Liver (tissue), 9 donors: ENCODE measurements around the gene CFAP157. TPM values are rescaled to one million over a fixed set of nuclear protein-coding genes. Genes with fewer than 3 reads are reported as not detected.

Source experiments
- DNase-seq: peaks from one replicate; pipeline ENCODE4 v3.0.0-alpha.2; 2017; ENCODE audit warnings: low spot score
- H3K27ac ChIP-seq, 2 donors: one replicate each; pipeline ENCODE4 v1.7.0; 2013; ENCODE audit warnings: inconsistent platforms in 2 of 2, low read length in 2 of 2, control low read depth in 1 of 2, low read depth in 1 of 2, mild to moderate bottlenecking in 1 of 2
- H3K27me3 ChIP-seq, 4 donors: one replicate each; pipeline versions ENCODE4 v1.6.1 to v1.7.0; 2013; ENCODE audit warnings: low read length in 3 of 4, inconsistent platforms in 1 of 4, mild to moderate bottlenecking in 1 of 4, moderate library complexity in 1 of 4; ENCODE audit not compliant: control insufficient read depth in 4 of 4, insufficient read depth in 4 of 4
- H3K36me3 ChIP-seq, 4 donors: one replicate each; pipeline versions ENCODE4 v1.6.1 to v1.7.0; 2013; ENCODE audit warnings: low read length in 3 of 4, mild to moderate bottlenecking in 3 of 4, low read depth in 1 of 4, moderate library complexity in 1 of 4; ENCODE audit not compliant: control insufficient read depth in 4 of 4, insufficient read depth in 3 of 4
- H3K4me1 ChIP-seq, 4 donors: one replicate each; pipeline versions ENCODE4 v1.6.1 to v1.7.0; 2013; ENCODE audit warnings: low read length in 3 of 4, mild to moderate bottlenecking in 3 of 4, moderate library complexity in 1 of 4; ENCODE audit not compliant: control insufficient read depth in 4 of 4, insufficient read depth in 4 of 4
- H3K4me3 ChIP-seq, 3 donors: one replicate each; pipeline versions ENCODE4 v1.6.1 to v1.7.0; 2013; ENCODE audit warnings: low read length in 3 of 3, control low read depth in 1 of 3, low read depth in 1 of 3, mild to moderate bottlenecking in 1 of 3
- H3K9ac ChIP-seq, 2 donors: one replicate each; pipeline ENCODE4 v1.7.0; 2013; ENCODE audit warnings: low read length in 2 of 2, mild to moderate bottlenecking in 2 of 2, moderate library complexity in 2 of 2, control low read depth in 1 of 2, low read depth in 1 of 2
- H3K9me3 ChIP-seq, 4 donors: one replicate each; pipeline versions ENCODE4 v1.6.1 to v1.7.0; 2013; ENCODE audit warnings: low read length in 3 of 4; ENCODE audit not compliant: control insufficient read depth in 4 of 4
- CTCF ChIP-seq: fragments of 150-350 bp; IDR thresholded peaks from 2 replicates; pipeline ENCODE4 v1.5.1; 2017; ENCODE audit warnings: improper control_type of control experiment, low read depth, low read length; ENCODE audit not compliant: missing input control
- EGR1 ChIP-seq, 2 donors: IDR thresholded peaks; 2 replicates each; pipeline ENCODE4 v1.6.1; 2016 to 2018; ENCODE audit warnings: antibody characterized with exemption in 2 of 2, low read depth in 2 of 2
- FOXA1 ChIP-seq: IDR thresholded peaks from 2 replicates; pipeline ENCODE4 v1.6.1; 2016; ENCODE audit warnings: antibody characterized with exemption
- FOXA2 ChIP-seq: IDR thresholded peaks from 2 replicates; pipeline ENCODE4 v1.6.1; 2016; ENCODE audit warnings: antibody characterized with exemption
- GABPA ChIP-seq, 2 donors: IDR thresholded peaks in 1 of 2; conservative IDR thresholded peaks in 1 of 2; 2 replicates each; pipeline ENCODE4 v1.6.1; 2016; ENCODE audit warnings: antibody characterized with exemption in 2 of 2, mild to moderate bottlenecking in 1 of 2, moderate library complexity in 1 of 2
- HNF4A ChIP-seq, 2 donors: conservative IDR thresholded peaks; 2 replicates each; pipeline ENCODE4 v1.6.1; 2016; ENCODE audit warnings: antibody characterized with exemption in 2 of 2, mild to moderate bottlenecking in 2 of 2
- HNF4G ChIP-seq: IDR thresholded peaks from 2 replicates; pipeline ENCODE4 v1.6.1; 2016; ENCODE audit warnings: antibody characterized with exemption
- JUND ChIP-seq, 2 donors: IDR thresholded peaks; 2 replicates each; pipeline ENCODE4 v1.6.1; 2016; ENCODE audit warnings: antibody characterized with exemption in 2 of 2
- NR2F2 ChIP-seq: IDR thresholded peaks from 2 replicates; pipeline ENCODE4 v1.6.1; 2016; ENCODE audit warnings: antibody characterized with exemption
- RAD21 ChIP-seq, 2 donors: IDR thresholded peaks; 2 replicates each; pipeline ENCODE4 v1.6.1; 2016; ENCODE audit warnings: antibody characterized with exemption in 2 of 2, mild to moderate bottlenecking in 2 of 2
- SP1 ChIP-seq: IDR thresholded peaks from 2 replicates; pipeline ENCODE4 v1.6.1; 2018; ENCODE audit warnings: antibody characterized with exemption, mild to moderate bottlenecking
- TAF1 ChIP-seq: conservative IDR thresholded peaks from 2 replicates; pipeline ENCODE4 v1.6.1; 2016; ENCODE audit warnings: antibody characterized with exemption, mild to moderate bottlenecking
- WGBS: extraction: QIAGEN DNeasy Blood & Tissue Kit; methylation state at CpG from one replicate; pipeline ENCODE4 v1.1.7; 2013; 5-methylcytosine and 5-hydroxymethylcytosine counted together
- polyA plus RNA-seq, 2 donors: library from polyadenylated mRNA; stranded (reverse) in 1 of 2; unstranded in 1 of 2; fragments of 200-250 nt in 1 of 2; fragments of >200 nt in 1 of 2; fragmentation: Nextera tagmentation in 1 of 2; extraction: Ambion mirVana in 1 of 2; gene quantifications; one replicate each; pipeline versions ENCODE4 v1.2.1 to v1.2.3, GENCODE V29; 2013 to 2015
- total RNA-seq, 2 donors: library from RNA; depleted of rRNA; stranded (reverse); fragments of >200 nt; gene quantifications; one replicate each; pipeline ENCODE4 v1.2.3, GENCODE V29; 2014
- TF ChIP-seq, protein P1 (sequence below): IDR thresholded peaks from 2 replicates; pipeline ENCODE4 v1.6.1; 2016; ENCODE audit warnings: antibody characterized with exemption
- TF ChIP-seq, protein P2 (sequence below): IDR thresholded peaks from 2 replicates; pipeline ENCODE4 v1.6.1; 2016; ENCODE audit warnings: antibody characterized with exemption
- TF ChIP-seq, protein P3 (sequence below): IDR thresholded peaks from 2 replicates; pipeline ENCODE4 v1.6.1; 2016; ENCODE audit warnings: antibody characterized with exemption, mild to moderate bottlenecking
- donor health status: healthy.
- donor health status: healthy.
- donor health status: healthy.
- donor health status: healthy.
- donor health status: healthy.

Gene CFAP157
- total and polyA plus RNA-seq, 4 donors: 0.07 to 0.22 TPM; not detected in 2

- Histone ChIP-seq H3K36me3 (peaks cover 0 to 3% (median 1%) of the 10 kb centered on the region in 4 donors), H3K27ac (no peak overlapping the region), H3K9me3 (no peaks in the 10 kb centered on the region), H3K9ac (no peak overlapping the region), H3K27me3 (no peaks in the 10 kb centered on the region), H3K4me3 (no peak overlapping the region), H3K4me1 (peaks cover 0 to 9% (median 7%) of the 10 kb centered on the region in 4 donors)
- 97% methylated on average over 21 of the region's 21 CpGs for WGBS
- DNase-seq: no peak
- TF ChIP-seq HNF4A (conservative IDR thresholded peaks at IDR 0.05) (no peak), EGR1 (IDR thresholded peaks at IDR 0.05; ENCODE audit: low read depth in 2 of 2) (no peak), FOXA1 (no peak), CTCF (no peak), JUND (IDR thresholded peaks at IDR 0.05) (no peak), GABPA (IDR thresholded peaks at IDR 0.05 in 1 of 2, conservative IDR thresholded peaks at IDR 0.05 in 1 of 2) (no peak)
- TF ChIP-seq, protein P1, sequence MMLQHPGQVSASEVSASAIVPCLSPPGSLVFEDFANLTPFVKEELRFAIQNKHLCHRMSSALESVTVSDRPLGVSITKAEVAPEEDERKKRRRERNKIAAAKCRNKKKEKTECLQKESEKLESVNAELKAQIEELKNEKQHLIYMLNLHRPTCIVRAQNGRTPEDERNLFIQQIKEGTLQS: no peak
- TF ChIP-seq, protein P2, sequence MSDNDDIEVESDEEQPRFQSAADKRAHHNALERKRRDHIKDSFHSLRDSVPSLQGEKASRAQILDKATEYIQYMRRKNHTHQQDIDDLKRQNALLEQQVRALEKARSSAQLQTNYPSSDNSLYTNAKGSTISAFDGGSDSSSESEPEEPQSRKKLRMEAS: no peak
- TF ChIP-seq, protein P3, sequence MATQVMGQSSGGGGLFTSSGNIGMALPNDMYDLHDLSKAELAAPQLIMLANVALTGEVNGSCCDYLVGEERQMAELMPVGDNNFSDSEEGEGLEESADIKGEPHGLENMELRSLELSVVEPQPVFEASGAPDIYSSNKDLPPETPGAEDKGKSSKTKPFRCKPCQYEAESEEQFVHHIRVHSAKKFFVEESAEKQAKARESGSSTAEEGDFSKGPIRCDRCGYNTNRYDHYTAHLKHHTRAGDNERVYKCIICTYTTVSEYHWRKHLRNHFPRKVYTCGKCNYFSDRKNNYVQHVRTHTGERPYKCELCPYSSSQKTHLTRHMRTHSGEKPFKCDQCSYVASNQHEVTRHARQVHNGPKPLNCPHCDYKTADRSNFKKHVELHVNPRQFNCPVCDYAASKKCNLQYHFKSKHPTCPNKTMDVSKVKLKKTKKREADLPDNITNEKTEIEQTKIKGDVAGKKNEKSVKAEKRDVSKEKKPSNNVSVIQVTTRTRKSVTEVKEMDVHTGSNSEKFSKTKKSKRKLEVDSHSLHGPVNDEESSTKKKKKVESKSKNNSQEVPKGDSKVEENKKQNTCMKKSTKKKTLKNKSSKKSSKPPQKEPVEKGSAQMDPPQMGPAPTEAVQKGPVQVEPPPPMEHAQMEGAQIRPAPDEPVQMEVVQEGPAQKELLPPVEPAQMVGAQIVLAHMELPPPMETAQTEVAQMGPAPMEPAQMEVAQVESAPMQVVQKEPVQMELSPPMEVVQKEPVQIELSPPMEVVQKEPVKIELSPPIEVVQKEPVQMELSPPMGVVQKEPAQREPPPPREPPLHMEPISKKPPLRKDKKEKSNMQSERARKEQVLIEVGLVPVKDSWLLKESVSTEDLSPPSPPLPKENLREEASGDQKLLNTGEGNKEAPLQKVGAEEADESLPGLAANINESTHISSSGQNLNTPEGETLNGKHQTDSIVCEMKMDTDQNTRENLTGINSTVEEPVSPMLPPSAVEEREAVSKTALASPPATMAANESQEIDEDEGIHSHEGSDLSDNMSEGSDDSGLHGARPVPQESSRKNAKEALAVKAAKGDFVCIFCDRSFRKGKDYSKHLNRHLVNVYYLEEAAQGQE: no peak
Measured at GRCh38 chr9:127732444-127732843, 25.7 kb downstream of the CFAP157 start.

- Histone ChIP-seq H3K27me3 (no peaks in the 10 kb centered on the region), H3K9me3 (no peaks in the 10 kb centered on the region), H3K4me1 (peaks cover 0 to 9% (median 7%) of the 10 kb centered on the region in 4 donors), H3K27ac (no peak overlapping the region), H3K4me3 (no peak overlapping the region), H3K9ac (no peak overlapping the region), H3K36me3 (peaks cover 0 to 3% (median 1%) of the 10 kb centered on the region in 4 donors)
- no peak for DNase-seq
- 86% methylated on average over 2 of the region's 2 CpGs for WGBS
- TF ChIP-seq JUND (IDR thresholded peaks at IDR 0.05) (no peak), CTCF (no peak), GABPA (IDR thresholded peaks at IDR 0.05 in 1 of 2, conservative IDR thresholded peaks at IDR 0.05 in 1 of 2) (no peak), FOXA2 (no peak), HNF4A (conservative IDR thresholded peaks at IDR 0.05) (no peak), SP1 (no peak), HNF4G (no peak), FOXA1 (no peak), TAF1 (no peak), RAD21 (IDR thresholded peaks at IDR 0.05) (no peak), NR2F2 (no peak), EGR1 (IDR thresholded peaks at IDR 0.05; ENCODE audit: low read depth in 2 of 2) (no peak)
- TF ChIP-seq, protein P2: no peak
- TF ChIP-seq, protein P3: no peak
Measured at GRCh38 chr9:127733614-127734013, 26.8 kb downstream of the CFAP157 start.
